Kidney (tissue), 14 donors: ENCODE data around the gene SETD1B. TPM values are rescaled to one million over a fixed set of nuclear protein-coding genes. Genes with fewer than 3 reads are reported as not detected.
"Not testable (repeated sequence)": the region's sequence is repeated elsewhere in the genome, so short reads cannot be mapped to it uniquely, and the experiment has no call there.

Source experiments
- DNase-seq, 5 donors: peaks; one replicate each; pipeline ENCODE4 v3.0.0-alpha.2; 2013 to 2020
- FAIRE-seq: peaks from 2 replicates; lab custom pipeline; 2012; peaks lifted over from hg19 to GRCh38; lab: Jason Lieb, UNC
- H3K27ac ChIP-seq, 2 donors: one replicate each; pipeline ENCODE4 v1.7.0; 2013; ENCODE audit warnings: low read depth in 2 of 2, low read length in 2 of 2, inconsistent platforms in 1 of 2
- H3K27me3 ChIP-seq: one replicate; pipeline ENCODE4 v1.7.1; 2013; ENCODE audit warnings: low read length, inconsistent platforms; ENCODE audit not compliant: control insufficient read depth, insufficient read depth
- H3K36me3 ChIP-seq, 3 donors: one replicate each; pipeline versions ENCODE4 v1.7.0 to v1.7.1; 2013; ENCODE audit warnings: low read length in 3 of 3, control low read depth in 1 of 3, inconsistent platforms in 1 of 3; ENCODE audit not compliant: insufficient read depth in 3 of 3, control insufficient read depth in 2 of 3
- H3K4me1 ChIP-seq, 3 donors: one replicate each; pipeline versions ENCODE4 v1.7.0 to v1.7.1; 2013; ENCODE audit warnings: low read length in 3 of 3, inconsistent platforms in 1 of 3, low read depth in 1 of 3; ENCODE audit not compliant: control insufficient read depth in 2 of 3, insufficient read depth in 2 of 3
- H3K4me3 ChIP-seq, 3 donors: one replicate each; pipeline versions ENCODE4 v1.7.0 to v1.8.1; 2013; ENCODE audit warnings: low read length in 3 of 3, control low read depth in 1 of 3, inconsistent platforms in 1 of 3
- H3K9ac ChIP-seq, 3 donors: one replicate each; pipeline versions ENCODE4 v1.7.0 to v1.7.1; 2013; ENCODE audit warnings: low read length in 3 of 3, control low read depth in 1 of 3, inconsistent platforms in 1 of 3
- H3K9me3 ChIP-seq, 3 donors: one replicate each; pipeline versions ENCODE4 v1.7.0 to v1.7.1; 2013; ENCODE audit warnings: low read length in 3 of 3, control low read depth in 1 of 3, inconsistent platforms in 1 of 3; ENCODE audit not compliant: control insufficient read depth in 2 of 3, insufficient read depth in 1 of 3
- CTCF ChIP-seq: IDR thresholded peaks from 3 replicates; pipeline ENCODE4 v1.5.1; 2012; ENCODE audit warnings: mild to moderate bottlenecking, moderate library complexity, borderline replicate concordance; ENCODE audit not compliant: insufficient read depth; ENCODE audit errors: extremely low read depth
- intact Hi-C: fragments of 100-400 bp; cut with DNase I; formaldehyde crosslinking; loops from one replicate; pipeline ENCODE4 v1.11.1; 2022
- polyA plus RNA-seq: library from polyadenylated mRNA; stranded (reverse); fragments of 350-450 nt; fragmentation: Illumina TruSeq; extraction: RNeasy Lipid Tissue Mini Kit (QIAGEN cat#74804); gene quantifications from one replicate; pipeline ENCODE4 v1.2.3, GENCODE V29; 2014; ENCODE audit warnings: low read depth, low replicate concordance; ENCODE audit not compliant: insufficient read depth
- total RNA-seq: library from RNA; stranded (reverse); fragmentation: NEBNext Ultra II Directional; extraction: Animal tissue kit (Norgen Biotek cat#: 25700); gene quantifications from one replicate; pipeline ENCODE4 v1.2.1, GENCODE V29; 2021
- donor health status: control.
- donor health status: control.
- donor health status: control.
- donor health status: control.
- donor health status: control.
- donor health status: DM: yes; HTN: yes; CAD: no.
- donor health status: Normal renal cell carcinoma (clear cell type).

The SETD1B gene
- total and polyA plus RNA-seq, 2 donors from 2014 or later: 3.5 to 34.5 TPM

- Histone ChIP-seq H3K4me1 (no peaks in the 10 kb centered on the region), H3K9me3 (no peaks in the 10 kb centered on the region), H3K36me3 (no peaks in the 10 kb centered on the region), H3K4me3 (no peak overlapping the region), H3K27ac (no peak overlapping the region), H3K9ac (no peak overlapping the region), H3K27me3 (no peaks in the 10 kb centered on the region)
- intact Hi-C loops: no loop called here
- no peak for TF ChIP-seq CTCF
- FAIRE-seq (no peak), DNase-seq (no peak)
Measured at GRCh38 chr12:121875582-121875981, 71.8 kb downstream of the SETD1B start.

GRCh38 chr12:121876080-121876447 lies 72.3 kb downstream of the SETD1B start:
- H3K27ac ChIP-seq, H3K9me3 ChIP-seq, intact Hi-C loops, H3K4me3 ChIP-seq, H3K4me1 ChIP-seq, H3K27me3 ChIP-seq, H3K36me3 ChIP-seq, H3K9ac ChIP-seq, FAIRE-seq, DNase-seq: not testable (repeated sequence)

Other genes starting within 250 kb of the SETD1B start
- gene KDM2B, start 223.0 kb upstream of the SETD1B start, total RNA-seq: 19.7 TPM
- 6.2 TPM for gene KDM2B, start 223.0 kb upstream of the SETD1B start, polyA plus RNA-seq
- 16.5 TPM for gene ORAI1, start 177.5 kb upstream of the SETD1B start, total RNA-seq
- 18.2 TPM for gene ORAI1, start 177.5 kb upstream of the SETD1B start, polyA plus RNA-seq
- gene MORN3, start 134.4 kb upstream of the SETD1B start, total RNA-seq: 1.9 TPM
- gene MORN3, start 134.4 kb upstream of the SETD1B start, polyA plus RNA-seq: 1.5 TPM
- gene TMEM120B, start 91.3 kb upstream of the SETD1B start, total RNA-seq: 14.2 TPM
- 9.0 TPM for gene TMEM120B, start 91.3 kb upstream of the SETD1B start, polyA plus RNA-seq
- gene RHOF, start 10.3 kb upstream of the SETD1B start, total RNA-seq: 42.6 TPM
- 23.9 TPM for gene RHOF, start 10.3 kb upstream of the SETD1B start, polyA plus RNA-seq
- gene HPD, start 54.9 kb downstream of the SETD1B start, total RNA-seq: 4.6 TPM
- gene HPD, start 54.9 kb downstream of the SETD1B start, polyA plus RNA-seq: 393 TPM
- gene PSMD9, start 84.8 kb downstream of the SETD1B start, total RNA-seq: 54.9 TPM
- gene PSMD9, start 84.8 kb downstream of the SETD1B start, polyA plus RNA-seq: 115 TPM
- 10.8 TPM for gene CFAP251, start 114.6 kb downstream of the SETD1B start, total RNA-seq
- gene CFAP251, start 114.6 kb downstream of the SETD1B start, polyA plus RNA-seq: 2.9 TPM
- gene BCL7A, start 217.9 kb downstream of the SETD1B start, total RNA-seq: 22.7 TPM
- 6.8 TPM for gene BCL7A, start 217.9 kb downstream of the SETD1B start, polyA plus RNA-seq